ENCODE measurements around the gene COG5. TPM values are rescaled to one million over a fixed set of nuclear protein-coding genes. Genes with fewer than 3 reads are reported as not detected.

COG5 gene
- polyA plus RNA-seq, 1 of the 3 experiments (the other 2 are of a cell fraction) = 21.2 TPM

DNA sequence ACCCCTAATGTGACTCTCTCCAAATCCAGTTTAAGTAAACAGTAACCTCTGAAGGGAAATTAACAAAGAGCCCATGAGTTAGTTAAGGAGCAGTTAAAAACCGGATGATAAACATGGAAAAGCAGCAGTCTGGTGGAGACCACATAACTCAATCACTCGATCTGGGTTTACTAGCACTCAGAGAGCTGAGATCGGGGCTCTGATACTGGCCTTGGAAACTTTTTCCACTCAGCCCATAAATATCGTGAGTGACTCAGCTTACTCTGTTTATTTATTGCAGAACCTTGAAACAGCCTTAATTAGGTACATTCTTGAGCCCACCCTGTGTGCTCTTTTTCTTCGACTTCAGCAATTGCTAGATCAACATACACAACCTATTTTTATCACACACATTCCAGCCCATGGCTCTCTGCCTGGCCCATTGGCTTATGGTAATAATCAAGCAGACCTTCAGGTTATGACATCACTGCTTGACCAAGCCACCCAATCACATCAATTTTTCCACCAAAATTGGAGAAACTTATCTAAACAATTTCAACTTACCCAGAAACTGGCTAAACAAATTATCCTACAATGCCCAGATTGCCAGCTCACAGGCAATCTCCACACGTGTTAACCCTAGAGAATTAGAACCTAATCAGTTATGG, 176.0 kb downstream of the COG5 start:
- WGBS (ENCODE audit: low lambda C conversion rate) = 30% methylated on average over 6 of the region's 6 CpGs
- Histone ChIP-seq H3K9ac (no peak overlapping the region), H3K4me2 (peak overlapping the region; percentile 52), H2AFZ (ENCODE audit: low read depth) (no peak overlapping the region), H4K20me1 (ENCODE audit: insufficient read depth) (no peaks in the 10 kb centered on the region), H3F3A (replicated peaks; ENCODE audit: insufficient read depth) (peaks cover 8% of the 10 kb centered on the region), H3K9me2 (no peaks in the 10 kb centered on the region), H3K27ac (ENCODE audit: low read depth in 2 of 2, low read length in 1 of 2) (peak overlapping the region; percentile 74 to 96), H3K79me2 (ENCODE audit: insufficient read depth) (no peaks in the 10 kb centered on the region), H3K4me3 (ENCODE audit: low read depth in 2 of 2, low read length in 1 of 2) (no peak overlapping the region), H3K4me1 (ENCODE audit: control insufficient read depth in 1 of 2, insufficient read depth in 2 of 2, low read depth in 1 of 2, low read length in 1 of 2) (peaks cover 8 to 27% of the 10 kb centered on the region in 2 experiments; a peak in 3 of 4 replicates), H3K27me3 (ENCODE audit: insufficient read depth) (no peaks in the 10 kb centered on the region), H3K9me3 (no peaks in the 10 kb centered on the region), H3K36me3 (replicated peaks in 1 of 2; ENCODE audit: control insufficient read depth in 1 of 2, insufficient read depth in 2 of 2, low read length in 1 of 2) (no peaks in the 10 kb centered on the region)
- ChIA-PET CTCF (interaction anchor here (0.7 to 1.6 kb wide), 4 partner anchors 9 to 355 kb away, joined by 3 to 5 read pairs (median 4); no protein-coding TSS in a partner anchor), POLR2A (interaction anchor here (0.9 kb wide), 1 partner anchor 356 kb away, joined by 3 read pairs; no protein-coding TSS in a partner anchor)
- DNase-seq = peak; percentile 20
- TF ChIP-seq USF2 (IDR thresholded peaks at IDR 0.05; ENCODE audit: borderline replicate concordance, low read depth, low read length) (no peak), RXRA (IDR thresholded peaks at IDR 0.05; ENCODE audit: borderline replicate concordance, low read depth) (no peak), ELF1 (IDR thresholded peaks at IDR 0.05) (no peak), NRF1 (IDR thresholded peaks at IDR 0.05; ENCODE audit: low read depth, low read length) (no peak), FOSL2 (IDR thresholded peaks at IDR 0.05; ENCODE audit: borderline replicate concordance, low read depth) (peak; percentile 47; the same call in 1 of the 2 replicates), GABPA (IDR thresholded peaks at IDR 0.05; ENCODE audit: low read depth) (no peak), MXI1 (IDR thresholded peaks at IDR 0.05; ENCODE audit: low read depth, low read length) (no peak), YY1 (IDR thresholded peaks at IDR 0.05; ENCODE audit: low read depth) (no peak), REST (IDR thresholded peaks at IDR 0.05; ENCODE audit: low read depth, low read length) (no peak), FOXM1 (IDR thresholded peaks at IDR 0.05; ENCODE audit: low read depth) (no peak), GATA2 (CRISPR knock-in tag; IDR thresholded peaks at IDR 0.05) (no peak), JUND (IDR thresholded peaks at IDR 0.05) (peak; percentile 71), RFX5 (IDR thresholded peaks at IDR 0.05; ENCODE audit: low read length) (no peak), TCF12 (IDR thresholded peaks at IDR 0.05) (peak; percentile 65), CHD2 (IDR thresholded peaks at IDR 0.05; ENCODE audit: low read length, partially characterized antibody) (no peak), EP300 (IDR thresholded peaks at IDR 0.05; ENCODE audit: borderline replicate concordance in 1 of 2, low read depth in 1 of 2, low read length in 1 of 2) (peak in 1 of 2 experiments; percentile 68; a peak in 1 of 4 replicates), TAF1 (IDR thresholded peaks at IDR 0.05; ENCODE audit: borderline replicate concordance, low read depth, low read length) (no peak), RCOR1 (IDR thresholded peaks at IDR 0.05; ENCODE audit: low read length) (no peak), POLR2AphosphoS5 (IDR thresholded peaks at IDR 0.05; ENCODE audit: low read depth, low read length) (peak; percentile 36; the same call in 1 of the 2 replicates), RAD21 (IDR thresholded peaks at IDR 0.05; ENCODE audit: low read length) (no peak), EZH2phosphoT487 (IDR thresholded peaks at IDR 0.05; ENCODE audit: borderline replicate concordance, low read depth) (no peak), SIN3A (IDR thresholded peaks at IDR 0.05; ENCODE audit: borderline replicate concordance, low read depth, low read length) (no peak)
- TF ChIP-seq, protein P1, sequence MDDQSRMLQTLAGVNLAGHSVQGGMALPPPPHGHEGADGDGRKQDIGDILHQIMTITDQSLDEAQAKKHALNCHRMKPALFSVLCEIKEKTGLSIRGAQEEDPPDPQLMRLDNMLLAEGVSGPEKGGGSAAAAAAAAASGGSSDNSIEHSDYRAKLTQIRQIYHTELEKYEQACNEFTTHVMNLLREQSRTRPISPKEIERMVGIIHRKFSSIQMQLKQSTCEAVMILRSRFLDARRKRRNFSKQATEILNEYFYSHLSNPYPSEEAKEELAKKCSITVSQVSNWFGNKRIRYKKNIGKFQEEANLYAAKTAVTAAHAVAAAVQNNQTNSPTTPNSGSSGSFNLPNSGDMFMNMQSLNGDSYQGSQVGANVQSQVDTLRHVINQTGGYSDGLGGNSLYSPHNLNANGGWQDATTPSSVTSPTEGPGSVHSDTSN (IDR thresholded peaks at IDR 0.05) = peak; percentile 79
- TF ChIP-seq, protein P2, sequence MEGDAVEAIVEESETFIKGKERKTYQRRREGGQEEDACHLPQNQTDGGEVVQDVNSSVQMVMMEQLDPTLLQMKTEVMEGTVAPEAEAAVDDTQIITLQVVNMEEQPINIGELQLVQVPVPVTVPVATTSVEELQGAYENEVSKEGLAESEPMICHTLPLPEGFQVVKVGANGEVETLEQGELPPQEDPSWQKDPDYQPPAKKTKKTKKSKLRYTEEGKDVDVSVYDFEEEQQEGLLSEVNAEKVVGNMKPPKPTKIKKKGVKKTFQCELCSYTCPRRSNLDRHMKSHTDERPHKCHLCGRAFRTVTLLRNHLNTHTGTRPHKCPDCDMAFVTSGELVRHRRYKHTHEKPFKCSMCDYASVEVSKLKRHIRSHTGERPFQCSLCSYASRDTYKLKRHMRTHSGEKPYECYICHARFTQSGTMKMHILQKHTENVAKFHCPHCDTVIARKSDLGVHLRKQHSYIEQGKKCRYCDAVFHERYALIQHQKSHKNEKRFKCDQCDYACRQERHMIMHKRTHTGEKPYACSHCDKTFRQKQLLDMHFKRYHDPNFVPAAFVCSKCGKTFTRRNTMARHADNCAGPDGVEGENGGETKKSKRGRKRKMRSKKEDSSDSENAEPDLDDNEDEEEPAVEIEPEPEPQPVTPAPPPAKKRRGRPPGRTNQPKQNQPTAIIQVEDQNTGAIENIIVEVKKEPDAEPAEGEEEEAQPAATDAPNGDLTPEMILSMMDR (IDR thresholded peaks at IDR 0.05) = no peak
- TF ChIP-seq, protein P3, sequence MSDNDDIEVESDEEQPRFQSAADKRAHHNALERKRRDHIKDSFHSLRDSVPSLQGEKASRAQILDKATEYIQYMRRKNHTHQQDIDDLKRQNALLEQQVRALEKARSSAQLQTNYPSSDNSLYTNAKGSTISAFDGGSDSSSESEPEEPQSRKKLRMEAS (IDR thresholded peaks at IDR 0.05; ENCODE audit: low read depth) = 0 out of 2 replicates have a peak, but pooled peaks have one; percentile 14
- TF ChIP-seq, protein P4, sequence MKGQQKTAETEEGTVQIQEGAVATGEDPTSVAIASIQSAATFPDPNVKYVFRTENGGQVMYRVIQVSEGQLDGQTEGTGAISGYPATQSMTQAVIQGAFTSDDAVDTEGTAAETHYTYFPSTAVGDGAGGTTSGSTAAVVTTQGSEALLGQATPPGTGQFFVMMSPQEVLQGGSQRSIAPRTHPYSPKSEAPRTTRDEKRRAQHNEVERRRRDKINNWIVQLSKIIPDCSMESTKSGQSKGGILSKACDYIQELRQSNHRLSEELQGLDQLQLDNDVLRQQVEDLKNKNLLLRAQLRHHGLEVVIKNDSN (IDR thresholded peaks at IDR 0.05; ENCODE audit: borderline replicate concordance, low read depth) = no peak

All from SK-N-SH (cell line).